Body of pancreas (tissue), 4 donors: ENCODE results near the gene PRKG1. TPM values are rescaled to one million over a fixed set of nuclear protein-coding genes. Genes with fewer than 3 reads are reported as not detected.

Experiments
- ATAC-seq: fragments of 150-250 bp; one replicate; pipeline ENCODE4 v1.9.1; 2016
- DNase-seq, 4 donors: peaks; one replicate each; pipeline ENCODE4 v3.0.0-alpha.2; 2019
- H3K27ac ChIP-seq, 4 donors: fragments of 200-600 bp; sonication (generic); 1 replicate in 3 of 4; 2 replicates in 1 of 4; pipeline versions ENCODE4 v1.5.1 to v1.6.1; 2016 to 2019; ENCODE audit warnings: mild to moderate bottlenecking in 1 of 4, mixed read lengths in 1 of 4, moderate library complexity in 1 of 4
- H3K27me3 ChIP-seq, 2 donors: fragments of 200-600 bp; sonication (generic); one replicate each; pipeline ENCODE4 v1.6.0; 2016; ENCODE audit warnings: mild to moderate bottlenecking in 1 of 2
- H3K36me3 ChIP-seq, 2 donors: fragments of 200-600 bp; sonication (generic); replicated peaks in 1 of 2; 2 replicates each; pipeline ENCODE4 v1.5.1; 2016; ENCODE audit warnings: low read depth in 2 of 2; ENCODE audit not compliant: insufficient read depth in 1 of 2
- H3K4me1 ChIP-seq: fragments of 200-600 bp; sonication (generic); one replicate; pipeline ENCODE4 v1.6.0; 2016
- H3K4me3 ChIP-seq, 2 donors: fragments of 200-600 bp; sonication (generic); 1 replicate in 1 of 2; 2 replicates in 1 of 2; pipeline ENCODE4 v1.5.1; 2016 to 2019
- H3K9me3 ChIP-seq, 3 donors: fragments of 200-600 bp; sonication (generic); 1 replicate in 2 of 3; 2 replicates in 1 of 3; pipeline ENCODE4 v1.5.1; 2016
- CTCF ChIP-seq, 7 experiments: fragments of 450-650 bp in 4 of 7; fragments of 200-600 bp in 3 of 7; sonication (generic) in 3 of 7; IDR thresholded peaks; one replicate each; pipeline ENCODE4 v1.5.1; 2016 to 2019; ENCODE audit warnings: antibody characterized with exemption in 7 of 7
- POLR2A ChIP-seq, 3 donors: fragments of 450-650 bp; IDR thresholded peaks; one replicate each; pipeline ENCODE4 v1.6.1; 2016; ENCODE audit warnings: antibody characterized with exemption in 3 of 3, mild to moderate bottlenecking in 2 of 3
- WGBS, 2 donors: methylation state at CpG; one replicate each; pipeline ENCODE4 v1.1.5; 2017; 5-methylcytosine and 5-hydroxymethylcytosine counted together
- intact Hi-C: fragments of 100-400 bp; cut with DNase I; formaldehyde crosslinking; loops from one replicate; pipeline ENCODE4 v1.15.1; 2023
- total RNA-seq, 2 donors: library from RNA; depleted of rRNA; stranded (reverse); fragments of >200 nt; gene quantifications; one replicate each; pipeline ENCODE4 v1.1.0, GENCODE V29; 2016

Gene PRKG1
- total RNA-seq, 2 donors from 2014 or later, result 14.2 to 18.9 TPM

GRCh38 chr10:51300617-51301304 is 226.5 kb downstream of the PRKG1 start:
- H3K27me3 ChIP-seq, result no peaks in the 10 kb centered on the region
- ATAC-seq, result no peak
- no peak for DNase-seq
- WGBS, 2 donors, result 46 to 47% methylated on average over 2 of the region's 2 CpGs
- intact Hi-C loops, result no loop called here
- TF ChIP-seq CTCF (IDR thresholded peaks at IDR 0.05), result no peak
- no peak for TF ChIP-seq POLR2A (IDR thresholded peaks at IDR 0.05)
- no peaks in the 10 kb centered on the region for H3K36me3 ChIP-seq
- H3K4me1 ChIP-seq, result no peaks in the 10 kb centered on the region
- H3K27ac ChIP-seq, result no peak overlapping the region
- no peaks in the 10 kb centered on the region for H3K9me3 ChIP-seq
- H3K4me3 ChIP-seq, result no peak overlapping the region

- Histone ChIP-seq H3K4me3 (no peak overlapping the region), H3K4me1 (no peaks in the 10 kb centered on the region), H3K27me3 (no peaks in the 10 kb centered on the region), H3K27ac (no peak overlapping the region), H3K9me3 (no peaks in the 10 kb centered on the region), H3K36me3 (no peaks in the 10 kb centered on the region)
- intact Hi-C loops, result no loop called here
- 65 to 66% methylated on average over 5 of the region's 5 CpGs for WGBS, 2 donors
- no peak for ATAC-seq
- DNase-seq, result no peak
- TF ChIP-seq CTCF (IDR thresholded peaks at IDR 0.05) (no peak), POLR2A (IDR thresholded peaks at IDR 0.05) (no peak)
Measured at GRCh38 chr10:51301644-51302043, 227.4 kb downstream of the PRKG1 start.

GRCh38 chr10:51302316-51302715 is 228.0 kb downstream of the PRKG1 start:
- TF ChIP-seq POLR2A (IDR thresholded peaks at IDR 0.05), result no peak
- TF ChIP-seq CTCF (IDR thresholded peaks at IDR 0.05), result no peak
- Histone ChIP-seq H3K36me3 (no peaks in the 10 kb centered on the region), H3K27ac (no peak overlapping the region), H3K4me1 (no peaks in the 10 kb centered on the region), H3K27me3 (no peaks in the 10 kb centered on the region), H3K4me3 (no peak overlapping the region), H3K9me3 (no peaks in the 10 kb centered on the region)
- intact Hi-C loops, result no loop called here
- no peak for DNase-seq
- WGBS, 2 donors, result 58 to 73% methylated on average over 1 of the region's 1 CpG
- ATAC-seq, result no peak

- Histone ChIP-seq H3K4me1 (no peaks in the 10 kb centered on the region), H3K36me3 (no peaks in the 10 kb centered on the region), H3K4me3 (no peak overlapping the region), H3K9me3 (no peaks in the 10 kb centered on the region), H3K27me3 (no peaks in the 10 kb centered on the region), H3K27ac (no peak overlapping the region)
- no peak for DNase-seq
- ATAC-seq, result no peak
- 59 to 77% methylated on average over 1 of the region's 1 CpG for WGBS, 2 donors
- no peak for TF ChIP-seq CTCF (IDR thresholded peaks at IDR 0.05)
- TF ChIP-seq POLR2A (IDR thresholded peaks at IDR 0.05), result no peak
- intact Hi-C loops, result no loop called here
Measured at GRCh38 chr10:51308116-51308515, 233.8 kb downstream of the PRKG1 start.

- Histone ChIP-seq H3K9me3 (no peaks in the 10 kb centered on the region), H3K27ac (no peak overlapping the region), H3K36me3 (no peaks in the 10 kb centered on the region), H3K4me3 (no peak overlapping the region), H3K4me1 (no peaks in the 10 kb centered on the region), H3K27me3 (no peaks in the 10 kb centered on the region)
- no peak for ATAC-seq
- intact Hi-C loops, result no loop called here
- TF ChIP-seq POLR2A (IDR thresholded peaks at IDR 0.05) (no peak), CTCF (IDR thresholded peaks at IDR 0.05) (no peak)
- DNase-seq, result no peak
- WGBS, 2 donors, result 82 to 85% methylated on average over 2 of the region's 2 CpGs
Measured at GRCh38 chr10:51311228-51311627, 236.9 kb downstream of the PRKG1 start.
